D721Med (cell line): ENCODE results near the gene IL9.

Source experiments
- DNase-seq: peaks from one replicate; pipeline ENCODE4 v3.0.0; 2011; ENCODE audit warnings: low spot score; ENCODE audit not compliant: insufficient read length
- FAIRE-seq: peaks from 2 replicates; lab custom pipeline; 2011; peaks lifted over from hg19 to GRCh38; lab: Jason Lieb, UNC
- CTCF ChIP-seq: IDR thresholded peaks from 2 replicates; pipeline ENCODE4 v1.5.1; 2012; ENCODE audit warnings: mild to moderate bottlenecking, control low read depth; ENCODE audit not compliant: insufficient read depth; ENCODE audit errors: missing control alignments

Gene IL9

GRCh38 chr5:135851915-135852845 is 43.5 kb downstream of the IL9 start:
- DNase-seq (no peak), FAIRE-seq (no peak)
- TF ChIP-seq CTCF: no peak

DNA sequence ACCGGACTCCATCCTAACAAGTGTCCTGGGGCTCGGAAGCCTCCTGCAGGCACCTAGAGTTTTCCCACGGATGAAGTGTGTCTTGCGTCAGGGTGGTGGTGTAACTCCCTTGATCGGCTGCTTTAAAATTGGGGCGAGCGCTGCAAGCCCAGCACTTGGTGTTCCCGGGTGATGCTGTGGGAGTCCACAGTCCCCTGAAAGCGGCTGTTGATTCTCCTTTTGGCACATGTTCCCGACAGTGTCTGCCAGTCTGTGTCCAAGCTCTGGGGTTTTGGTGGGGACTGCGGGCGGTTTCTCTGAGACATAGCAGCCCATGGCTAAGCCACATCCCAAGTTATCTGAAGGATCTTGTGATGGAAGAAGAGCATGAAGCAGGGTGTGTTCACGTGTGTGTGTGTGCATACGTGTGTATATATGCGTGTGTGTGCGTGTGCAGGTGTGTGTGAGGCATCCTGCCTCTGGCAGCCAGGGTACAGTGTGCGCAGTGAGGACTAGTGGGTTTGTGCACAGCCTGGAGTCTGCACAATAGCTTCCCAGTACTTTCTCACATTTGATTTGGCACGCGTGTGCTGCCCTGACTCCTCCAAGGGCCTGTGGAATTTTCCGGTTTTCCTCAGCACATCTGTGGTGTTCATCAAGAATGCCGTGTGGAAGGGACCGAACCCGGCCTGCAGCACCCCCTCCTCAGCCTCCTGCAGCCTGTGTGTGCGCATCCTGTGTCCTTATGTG is 44.3 kb downstream of the IL9 start:
- no peak for DNase-seq
- TF ChIP-seq CTCF: no peak
- no peak for FAIRE-seq

DNA sequence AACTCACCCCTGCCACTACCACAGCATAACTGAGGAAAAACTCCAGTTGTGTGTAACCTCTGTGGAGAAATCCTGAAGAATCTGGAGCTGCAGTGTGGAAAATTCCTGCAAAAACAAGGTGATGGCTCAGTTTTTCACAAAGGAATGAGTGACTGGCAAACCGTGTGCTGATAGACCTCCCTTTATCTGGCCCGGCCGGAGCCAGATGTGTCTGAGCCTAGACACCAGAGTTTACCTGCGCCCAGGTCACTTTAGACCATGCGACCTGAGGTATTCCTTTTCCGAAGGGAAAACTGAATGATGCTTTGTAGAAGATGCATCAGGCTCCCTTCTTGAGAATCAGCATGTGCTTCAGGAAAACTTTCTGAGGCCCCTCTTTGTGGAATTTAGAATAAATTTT is 45.0 kb downstream of the IL9 start:
- no peak for FAIRE-seq
- no peak for TF ChIP-seq CTCF

GRCh38 chr5:135850231-135850630 is 45.4 kb downstream of the IL9 start:
- no peak for FAIRE-seq
- no peak for DNase-seq
- no peak for TF ChIP-seq CTCF

More for the DNA sequence above, 45.0 kb downstream of the IL9 start:
- DNase-seq: no peak

GRCh38 chr5:135847976-135848375 is 47.7 kb downstream of the IL9 start:
- FAIRE-seq: no peak

GRCh38 chr5:135846311-135846710 is 49.3 kb downstream of the IL9 start:
- TF ChIP-seq CTCF: no peak
- no peak for FAIRE-seq

More at GRCh38 chr5:135847976-135848375, 47.7 kb downstream of the IL9 start:
- DNase-seq: no peak
- no peak for TF ChIP-seq CTCF

More at GRCh38 chr5:135846311-135846710, 49.3 kb downstream of the IL9 start:
- no peak for DNase-seq
